H1 (cell line): Measurements from ENCODE around the gene ZFAND3. TPM values are rescaled to one million over a fixed set of nuclear protein-coding genes. Genes with fewer than 3 reads are reported as not detected.

Experiments used
- CTCF ChIA-PET: fragments of 300-600 bp; sonication (Branson Sonifier 250); formaldehyde crosslinking; loops from one replicate; lab custom pipeline; 2021; ENCODE audit not compliant: partially characterized antibody; lab: Charles Lee
- POLR2A ChIA-PET: fragments of 300-600 bp; sonication (Branson Sonifier 250); formaldehyde crosslinking; loops from one replicate; lab custom pipeline; 2021; ENCODE audit warnings: inconsistent platforms; ENCODE audit not compliant: partially characterized antibody; lab: Charles Lee
- DNase-seq, 2 experiments: peaks; one replicate each; pipeline versions ENCODE4 v3.0.0 to v3.0.0-alpha.2; 2010 to 2022; ENCODE audit warnings: low spot score in 2 of 2, low read depth in 1 of 2, mixed read lengths in 1 of 2
- FAIRE-seq: peaks from 2 replicates; lab custom pipeline; 2011; peaks lifted over from hg19 to GRCh38; lab: Jason Lieb, UNC
- H2AFZ ChIP-seq: 2 replicates; pipeline ENCODE4 v1.8.1; 2012; ENCODE audit warnings: low read length, inconsistent platforms
- H2AK5ac ChIP-seq: 2 replicates; pipeline ENCODE4 v1.6.1; 2013; ENCODE audit warnings: low read depth, low read length
- H2BK120ac ChIP-seq: replicated peaks from 2 replicates; pipeline ENCODE3; 2013; ENCODE audit warnings: low read depth, low read length, inconsistent platforms
- H2BK12ac ChIP-seq: 2 replicates; pipeline ENCODE4 v1.6.1; 2013; ENCODE audit warnings: low read depth, low read length
- H2BK15ac ChIP-seq: 2 replicates; pipeline ENCODE4 v1.6.1; 2013; ENCODE audit warnings: low read length
- H2BK20ac ChIP-seq: 2 replicates; pipeline ENCODE4 v1.6.1; 2013; ENCODE audit warnings: low read length
- H2BK5ac ChIP-seq: 2 replicates; pipeline ENCODE4 v1.6.1; 2013; ENCODE audit warnings: low read depth, low read length
- H3K14ac ChIP-seq: 2 replicates; pipeline ENCODE4 v1.6.1; 2013; ENCODE audit warnings: inconsistent platforms; ENCODE audit not compliant: insufficient read length
- H3K18ac ChIP-seq: 2 replicates; pipeline ENCODE4 v1.6.1; 2013; ENCODE audit warnings: low read length; ENCODE audit errors: extremely low read depth
- H3K23ac ChIP-seq: 2 replicates; pipeline ENCODE4 v1.6.1; 2013; ENCODE audit warnings: inconsistent platforms; ENCODE audit not compliant: insufficient read length
- H3K23me2 ChIP-seq: 2 replicates; pipeline ENCODE4 v1.6.1; 2013; ENCODE audit warnings: low read depth, low read length
- H3K27ac ChIP-seq: 2 replicates; pipeline ENCODE4 v1.6.1; 2011; ENCODE audit warnings: low read depth, low read length, inconsistent platforms
- H3K27me3 ChIP-seq, 4 experiments: replicated peaks in 1 of 4; 1 replicate in 1 of 4; 2 replicates in 3 of 4; pipeline versions ENCODE4 v1.6.1 to v1.8.1; 2011 to 2013; ENCODE audit warnings: low read length in 3 of 4, mild to moderate bottlenecking in 3 of 4, inconsistent platforms in 2 of 4, mixed read lengths in 2 of 4, moderate library complexity in 1 of 4; ENCODE audit not compliant: control insufficient read depth in 3 of 4, insufficient read depth in 3 of 4; ENCODE audit errors: extremely low read depth in 1 of 4
- H3K36me3 ChIP-seq, 4 experiments: 2 replicates each; pipeline versions ENCODE4 v1.6.1 to v1.8.1; 2011 to 2013; ENCODE audit warnings: mild to moderate bottlenecking in 4 of 4, low read length in 3 of 4, moderate library complexity in 2 of 4, control low read depth in 1 of 4, inconsistent platforms in 1 of 4; ENCODE audit not compliant: insufficient read depth in 4 of 4, control insufficient read depth in 2 of 4
- H3K4ac ChIP-seq: replicated peaks from 2 replicates; pipeline ENCODE3; 2013; ENCODE audit warnings: low read length, low read depth, mixed read lengths, inconsistent platforms; ENCODE audit not compliant: insufficient read length
- H3K4me1 ChIP-seq, 4 experiments: replicated peaks in 1 of 4; 1 replicate in 1 of 4; 2 replicates in 3 of 4; pipeline versions ENCODE4 v1.6.1 to v1.8.1; 2011 to 2013; ENCODE audit warnings: low read length in 3 of 4, inconsistent platforms in 2 of 4, mixed read lengths in 1 of 4; ENCODE audit not compliant: insufficient read depth in 4 of 4, control insufficient read depth in 3 of 4
- H3K4me2 ChIP-seq, 2 experiments: 2 replicates each; pipeline versions ENCODE4 v1.6.1 to v1.8.1; 2011 to 2013; ENCODE audit warnings: low read depth in 2 of 2, low read length in 2 of 2, control low read depth in 1 of 2, inconsistent platforms in 1 of 2, mild to moderate bottlenecking in 1 of 2; ENCODE audit not compliant: insufficient read depth in 1 of 2
- H3K4me3 ChIP-seq, 4 experiments: fragments of 200-600, 300-600 bp in 1 of 4; sonication (generic), shearing (Covaris generic), sonication (Bioruptor Twin) in 1 of 4; 2 replicates each; pipeline versions ENCODE4 v1.5.1 to v1.8.1; 2011 to 2016; ENCODE audit warnings: low read length in 4 of 4, low read depth in 3 of 4, control low read depth in 2 of 4, inconsistent platforms in 2 of 4, mild to moderate bottlenecking in 2 of 4, mixed read lengths in 1 of 4, moderate library complexity in 1 of 4; ENCODE audit not compliant: insufficient read depth in 2 of 4; ENCODE audit errors: extremely low read depth in 1 of 4
- H3K56ac ChIP-seq: replicated peaks from 2 replicates; pipeline ENCODE3; 2013; ENCODE audit warnings: low read depth, mild to moderate bottlenecking, mixed read lengths, low read length, inconsistent platforms; ENCODE audit not compliant: insufficient read length
- H3K79me1 ChIP-seq: 2 replicates; pipeline ENCODE4 v1.6.1; 2013; ENCODE audit warnings: low read depth, low read length, control low read depth
- H3K79me2 ChIP-seq, 2 experiments: 2 replicates each; pipeline versions ENCODE4 v1.6.1 to v1.8.1; 2012 to 2013; ENCODE audit warnings: low read length in 2 of 2, mild to moderate bottlenecking in 2 of 2, inconsistent platforms in 1 of 2; ENCODE audit not compliant: insufficient read depth in 2 of 2, control insufficient read depth in 1 of 2
- H3K9ac ChIP-seq, 4 experiments: replicated peaks in 1 of 4; 1 replicate in 1 of 4; 2 replicates in 3 of 4; pipeline versions ENCODE4 v1.6.1 to v1.8.1; 2011 to 2013; ENCODE audit warnings: low read depth in 3 of 4, low read length in 3 of 4, control low read depth in 2 of 4, mild to moderate bottlenecking in 2 of 4, moderate library complexity in 2 of 4, inconsistent platforms in 1 of 4; ENCODE audit errors: extremely low read depth in 1 of 4
- H3K9me3 ChIP-seq, 2 experiments: 2 replicates each; pipeline versions ENCODE4 v1.6.1 to v1.8.1; 2012 to 2013; ENCODE audit warnings: mild to moderate bottlenecking in 2 of 2, moderate library complexity in 2 of 2, control low read depth in 1 of 2, inconsistent platforms in 1 of 2, low read depth in 1 of 2, low read length in 1 of 2, mixed read lengths in 1 of 2; ENCODE audit not compliant: insufficient read depth in 2 of 2
- H4K20me1 ChIP-seq, 2 experiments: replicated peaks in 1 of 2; 2 replicates each; pipeline versions ENCODE3 to v1.8.1; 2011 to 2013; ENCODE audit warnings: inconsistent platforms in 2 of 2, low read length in 2 of 2, mild to moderate bottlenecking in 1 of 2; ENCODE audit not compliant: insufficient read depth in 2 of 2, control insufficient read depth in 1 of 2
- H4K5ac ChIP-seq: 2 replicates; pipeline ENCODE4 v1.6.1; 2013; ENCODE audit warnings: low read length, low read depth, mixed read lengths, inconsistent platforms; ENCODE audit not compliant: insufficient read length
- H4K8ac ChIP-seq: 2 replicates; pipeline ENCODE4 v1.8.0; 2013; ENCODE audit warnings: mild to moderate bottlenecking, moderate library complexity, low read length, inconsistent platforms; ENCODE audit not compliant: insufficient read depth; ENCODE audit errors: extremely low read depth
- H4K91ac ChIP-seq: replicated peaks from 2 replicates; pipeline ENCODE3; 2013; ENCODE audit warnings: low read length, mixed read lengths, inconsistent platforms; ENCODE audit not compliant: insufficient read length
- CEBPB ChIP-seq: IDR thresholded peaks from 2 replicates; pipeline ENCODE4 v1.6.1; 2012; ENCODE audit warnings: low read depth, low read length
- CHD2 ChIP-seq: IDR thresholded peaks from 2 replicates; pipeline ENCODE4 v1.6.1; 2012; ENCODE audit warnings: low read length, improper control_type of control experiment
- GTF2F1 ChIP-seq: IDR thresholded peaks from 2 replicates; pipeline ENCODE4 v1.6.1; 2012; ENCODE audit warnings: low read depth, low read length, improper control_type of control experiment, borderline replicate concordance
- HDAC2 ChIP-seq, 2 experiments: fragments of 300-600 bp in 1 of 2; sonication (generic) in 1 of 2; IDR thresholded peaks; 2 replicates each; pipeline ENCODE4 v1.6.1; 2011 to 2012; ENCODE audit warnings: low read depth in 2 of 2, low read length in 2 of 2, mild to moderate bottlenecking in 2 of 2, moderate library complexity in 2 of 2, borderline replicate concordance in 1 of 2, inconsistent platforms in 1 of 2
- HDAC6 ChIP-seq: IDR thresholded peaks from one replicate; pipeline ENCODE4 v1.7.1; 2012; ENCODE audit warnings: low read depth, mild to moderate bottlenecking, inconsistent platforms, low read length, moderate library complexity
- MAX ChIP-seq: IDR thresholded peaks from 2 replicates; pipeline ENCODE4 v1.6.1; 2012; ENCODE audit warnings: inconsistent platforms
- PHF8 ChIP-seq: fragments of 200-600 bp; sonication (generic); conservative IDR thresholded peaks from 2 replicates; pipeline ENCODE4 v1.7.1; 2012; ENCODE audit warnings: low read depth, mild to moderate bottlenecking, inconsistent platforms, low read length, moderate library complexity
- RXRA ChIP-seq: IDR thresholded peaks from 2 replicates; pipeline ENCODE4 v1.6.1; 2011; ENCODE audit warnings: low read depth, mild to moderate bottlenecking, low read length, moderate library complexity; ENCODE audit not compliant: insufficient read depth
- SIN3A ChIP-seq, 2 experiments: IDR thresholded peaks in 1 of 2; conservative IDR thresholded peaks in 1 of 2; 2 replicates each; pipeline ENCODE4 v1.6.1; 2011 to 2012; ENCODE audit warnings: low read length in 2 of 2, improper control_type of control experiment in 1 of 2, low read depth in 1 of 2, mild to moderate bottlenecking in 1 of 2
- SP2 ChIP-seq: IDR thresholded peaks from 2 replicates; pipeline ENCODE4 v1.6.1; 2012; ENCODE audit warnings: mild to moderate bottlenecking, low read length, inconsistent platforms
- TBP ChIP-seq: IDR thresholded peaks from 2 replicates; pipeline ENCODE4 v1.6.1; 2011; ENCODE audit warnings: low read depth, low read length, improper control_type of control experiment
- TEAD4 ChIP-seq: IDR thresholded peaks from 2 replicates; pipeline ENCODE4 v1.6.1; 2012; ENCODE audit warnings: low read depth, low read length, inconsistent platforms, mixed read lengths
- WGBS, 2 experiments: shearing (Covaris generic) in 1 of 2; methylation state at CpG; one replicate each; pipeline versions ENCODE4 v1.1.6 to v1.1.7; 2013 to 2015; ENCODE audit warnings: low lambda C conversion rate in 2 of 2, mixed read lengths in 2 of 2, inconsistent platforms in 1 of 2, low coverage in 1 of 2, missing lambda C conversion rate in 1 of 2; ENCODE audit not compliant: insufficient replicate concordance in 2 of 2, insufficient coverage in 1 of 2, insufficient read length in 1 of 2; ENCODE audit errors: extremely low coverage in 1 of 2, missing lambda C conversion rate in 1 of 2; 5-methylcytosine and 5-hydroxymethylcytosine counted together
- polyA plus RNA-seq, 7 experiments: library from polyadenylated mRNA; depleted of rRNA in 3 of 7; stranded (reverse) in 5 of 7; unstranded in 2 of 7; fragments of >200 nt in 5 of 7; fragments of 200-250 nt in 2 of 7; gene quantifications; 1 replicate in 5 of 7; 2 replicates in 1 of 7; 4 replicates in 1 of 7; pipeline versions ENCODE4 v1.2.1 to v1.2.3, GENCODE V29; 2011 to 2013; ENCODE audit warnings: missing spikeins in 2 of 7, mixed read lengths in 2 of 7
- total RNA-seq: library from RNA; stranded (reverse); fragmentation: NEBNext Ultra II Directional; extraction: Animal tissue kit (Norgen Biotek cat#: 25700); gene quantifications from 2 replicates; pipeline ENCODE4 v1.2.1, GENCODE V29; 2021

ZFAND3 gene
- total and polyA plus RNA-seq, 2 of the 8 experiments (the other 6 are each of a cell fraction or from before 2014, with no cell fraction given) = 13.0 to 51.3 TPM

- no peak overlapping the region for H2BK5ac ChIP-seq
- no peak overlapping the region for H2AFZ ChIP-seq
- H3K23me2 ChIP-seq = no peaks in the 10 kb centered on the region
- no peak overlapping the region for H4K5ac ChIP-seq
- H3K36me3 ChIP-seq = no peaks in the 10 kb centered on the region
- H2BK15ac ChIP-seq = no peak overlapping the region
- no peak overlapping the region for H3K4me3 ChIP-seq
- H3K4me1 ChIP-seq = no peaks in the 10 kb centered on the region
- peaks cover 0 to 73% of the 10 kb centered on the region in 2 experiments; a peak in 2 of 4 replicates for H3K79me2 ChIP-seq
- H4K8ac ChIP-seq = no peak overlapping the region
- H3K9me3 ChIP-seq = no peaks in the 10 kb centered on the region
- no peak overlapping the region for H3K27ac ChIP-seq
- DNase-seq (no peak), FAIRE-seq (no peak)
- no peak overlapping the region for H2BK120ac ChIP-seq
- 89% methylated on average over 8 of the region's 8 CpGs; no CpG with 5 or more reads in 1 of the 2 experiments for WGBS, 2 experiments
- no peak overlapping the region for H3K9ac ChIP-seq
- no peak overlapping the region for H3K56ac ChIP-seq
- H3K4ac ChIP-seq = no peak overlapping the region
- no peaks in the 10 kb centered on the region for H3K79me1 ChIP-seq
- peaks cover 8 to 9% of the 10 kb centered on the region in 2 experiments for H4K20me1 ChIP-seq
- no peak overlapping the region for H3K18ac ChIP-seq
- H2AK5ac ChIP-seq = no peak overlapping the region
- no peaks in the 10 kb centered on the region for H3K27me3 ChIP-seq
- no peak overlapping the region for H2BK12ac ChIP-seq
- no peak overlapping the region for H3K23ac ChIP-seq
- ChIA-PET POLR2A (interaction anchor here (1.1 to 1.9 kb wide), 3 partner anchors 13 to 21 kb away, joined by 3 to 5 read pairs (median 4); partner anchors contain the start of gene ZFAND3), CTCF (interaction anchor here (0.7 to 1.2 kb wide), 3 partner anchors 12 to 292 kb away, joined by 3 read pairs; no protein-coding TSS in a partner anchor)
- H3K14ac ChIP-seq = no peak overlapping the region
- H3K4me2 ChIP-seq = no peak overlapping the region
- H4K91ac ChIP-seq = no peak overlapping the region
- H2BK20ac ChIP-seq = no peak overlapping the region
- TF ChIP-seq HDAC6 (no peak), TEAD4 (no peak), PHF8 (no peak), MAX (no peak), CEBPB (no peak), GTF2F1 (no peak), RXRA (no peak), HDAC2 (IDR thresholded peaks at IDR 0.05; ENCODE audit: borderline replicate concordance in 1 of 2, low read depth in 2 of 2, low read length in 2 of 2) (no peak), CHD2 (no peak), SP2 (no peak), TBP (no peak), SIN3A (conservative IDR thresholded peaks at IDR 0.05 in 1 of 2, IDR thresholded peaks at IDR 0.05 in 1 of 2; ENCODE audit: low read depth in 1 of 2, low read length in 2 of 2) (no peak)
Measured at GRCh38 chr6:37840143-37840939, 20.8 kb downstream of the ZFAND3 start.
